Calu3 (cell line): ENCODE measurements around the gene FRS3. TPM values are rescaled to one million over a fixed set of nuclear protein-coding genes. Genes with fewer than 3 reads are reported as not detected.

Experiments used
- BruUV-seq: library from RNA; stranded (reverse); fragments of 400-500 nt; replicated peaks from 2 replicates; lab custom pipeline; 2021; lab: Mats Ljungman, UMichigan
- CTCF ChIA-PET: fragments of 300-600 bp; sonication (Branson Sonifier 250); formaldehyde crosslinking; loops from one replicate; lab custom pipeline; 2022; ENCODE audit warnings: antibody characterized with exemption; lab: Charles Lee
- DNase-seq: peaks from one replicate; pipeline ENCODE4 v3.0.0; 2022
- H3K27ac Mint-ChIP-seq: one replicate; pipeline ENCODE4 v1.8.0; 2022; ENCODE audit warnings: mixed read lengths; ENCODE audit not compliant: unreplicated experiment
- H3K27me3 Mint-ChIP-seq: one replicate; pipeline ENCODE4 v1.8.0; 2022; ENCODE audit warnings: mixed read lengths; ENCODE audit not compliant: unreplicated experiment
- H3K36me3 Mint-ChIP-seq: one replicate; pipeline ENCODE4 v1.8.0; 2022; ENCODE audit warnings: mild to moderate bottlenecking, moderate library complexity, mixed read lengths; ENCODE audit not compliant: insufficient read depth, unreplicated experiment
- H3K4me1 Mint-ChIP-seq: one replicate; pipeline ENCODE4 v1.8.0; 2022; ENCODE audit warnings: mild to moderate bottlenecking, low read depth, mixed read lengths; ENCODE audit not compliant: unreplicated experiment
- H3K4me3 Mint-ChIP-seq: one replicate; pipeline ENCODE4 v1.8.0; 2022; ENCODE audit warnings: mild to moderate bottlenecking, low read depth, moderate library complexity, mixed read lengths; ENCODE audit not compliant: unreplicated experiment
- H3K9me3 Mint-ChIP-seq: one replicate; pipeline ENCODE4 v1.8.0; 2022; ENCODE audit warnings: low read depth, mixed read lengths; ENCODE audit not compliant: unreplicated experiment
- CTCF ChIP-seq: fragments of 200-600 bp; IDR thresholded peaks from one replicate; pipeline ENCODE4 v1.8.0; 2022; ENCODE audit warnings: antibody characterized with exemption; ENCODE audit not compliant: unreplicated experiment
- intact Hi-C: fragments of 100-400 bp; cut with micrococcal nuclease; formaldehyde crosslinking; loops from one replicate; pipeline ENCODE4 v1.10.0; 2022; ENCODE audit not compliant: unreplicated experiment
- total RNA-seq: library from RNA; stranded (reverse); gene quantifications from 2 replicates; pipeline ENCODE4 v1.2.3, GENCODE V29; 2022

FRS3 gene
- total RNA-seq, 1 experiment from 2014 or later = 6.6 TPM

- H3K9me3 Mint-ChIP-seq = no peaks in the 10 kb centered on the region
- no peaks in the 10 kb centered on the region for H3K36me3 Mint-ChIP-seq
- CTCF ChIA-PET = interaction anchor here (1.6 kb wide), 1 partner anchor 13 kb away, joined by 3 read pairs; no protein-coding TSS in a partner anchor
- no peak for TF ChIP-seq CTCF
- no peaks in the 10 kb centered on the region for H3K4me1 Mint-ChIP-seq
- no peak overlapping the region for H3K4me3 Mint-ChIP-seq
- no peaks in the 10 kb centered on the region for H3K27me3 Mint-ChIP-seq
- H3K27ac Mint-ChIP-seq = no peak overlapping the region
- no TSS peak for BruUV-seq
- DNase-seq = no peak
- intact Hi-C loops = no loop called here
Observed at GRCh38 chr6:41798901-41799558, 19.3 kb upstream of the FRS3 start.

GRCh38 chr6:41796474-41796873, 16.8 kb upstream of the FRS3 start:
- BruUV-seq = no TSS peak
- TF ChIP-seq CTCF = no peak
- Mint-ChIP-seq H3K27me3 (no peaks in the 10 kb centered on the region), H3K4me1 (no peaks in the 10 kb centered on the region), H3K4me3 (no peak overlapping the region), H3K27ac (no peak overlapping the region), H3K9me3 (no peaks in the 10 kb centered on the region), H3K36me3 (peaks cover 15% of the 10 kb centered on the region)
- intact Hi-C loops = no loop called here
- DNase-seq = no peak
- CTCF ChIA-PET = no interaction called here

DNA sequence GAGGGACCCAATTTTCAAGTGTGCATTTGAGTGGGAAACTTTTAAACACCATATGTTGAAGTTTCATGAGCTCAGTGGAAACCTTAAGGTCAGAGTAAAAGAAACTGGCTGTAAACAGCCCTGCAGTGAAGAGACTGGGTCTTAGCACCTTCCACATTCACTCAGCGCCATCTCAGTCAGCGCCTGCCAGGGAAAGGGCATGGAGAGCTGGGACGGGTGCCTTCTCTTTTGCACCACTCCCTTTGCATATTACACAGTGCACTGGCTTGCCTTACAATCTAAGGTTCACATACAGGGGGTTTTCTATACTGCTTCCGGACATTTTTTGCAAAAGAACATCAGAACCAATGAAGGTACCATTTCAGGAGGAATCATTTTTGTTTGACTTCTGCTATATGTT, 12.3 kb upstream of the FRS3 start:
- CTCF ChIA-PET = interaction anchor here (0.5 kb wide), 1 partner anchor 63 kb away, joined by 3 read pairs; no protein-coding TSS in a partner anchor
- no peak for TF ChIP-seq CTCF
- peaks cover 12% of the 10 kb centered on the region for H3K4me1 Mint-ChIP-seq
- H3K36me3 Mint-ChIP-seq = peaks cover 55% of the 10 kb centered on the region
- no peaks in the 10 kb centered on the region for H3K27me3 Mint-ChIP-seq
- H3K4me3 Mint-ChIP-seq = no peak overlapping the region
- H3K27ac Mint-ChIP-seq = no peak overlapping the region
- no peak for DNase-seq
- intact Hi-C loops = no loop called here
- no TSS peak for BruUV-seq
- no peaks in the 10 kb centered on the region for H3K9me3 Mint-ChIP-seq

- CTCF ChIA-PET = interaction anchor here (0.5 kb wide), 1 partner anchor 63 kb away, joined by 3 read pairs; no protein-coding TSS in a partner anchor
Observed at GRCh38 chr6:41791305-41791704, 11.6 kb upstream of the FRS3 start.

More at GRCh38 chr6:41791305-41791704, 11.6 kb upstream of the FRS3 start:
- no peak overlapping the region for H3K27ac Mint-ChIP-seq
- DNase-seq = no peak
- BruUV-seq = no TSS peak
- intact Hi-C loops = no loop called here
- peaks cover 12% of the 10 kb centered on the region for H3K4me1 Mint-ChIP-seq
- H3K36me3 Mint-ChIP-seq = peaks cover 61% of the 10 kb centered on the region
- no peak overlapping the region for H3K4me3 Mint-ChIP-seq
- H3K9me3 Mint-ChIP-seq = no peaks in the 10 kb centered on the region
- no peak for TF ChIP-seq CTCF
- H3K27me3 Mint-ChIP-seq = no peaks in the 10 kb centered on the region
